Suprapubic skin (tissue), 4 donors: ENCODE data around the gene VKORC1. TPM values are rescaled to one million over a fixed set of nuclear protein-coding genes. Genes with fewer than 3 reads are reported as not detected.

Source experiments
- DNase-seq, 2 donors: peaks; one replicate each; pipeline ENCODE4 v3.0.0-alpha.2; 2019; ENCODE audit warnings: low spot score in 2 of 2
- H3K27ac ChIP-seq: fragments of 200-600 bp; sonication (generic); one replicate; pipeline ENCODE4 v1.5.1; 2019
- H3K27me3 ChIP-seq: fragments of 200-600 bp; sonication (generic); one replicate; pipeline ENCODE4 v1.5.1; 2019
- H3K36me3 ChIP-seq: fragments of 200-600 bp; sonication (generic); one replicate; pipeline ENCODE4 v1.5.1; 2019
- H3K4me1 ChIP-seq: fragments of 200-600 bp; sonication (generic); one replicate; pipeline ENCODE4 v1.5.1; 2019
- H3K4me3 ChIP-seq: fragments of 200-600 bp; sonication (generic); one replicate; pipeline ENCODE4 v1.5.1; 2019; ENCODE audit warnings: mild to moderate bottlenecking
- H3K9me3 ChIP-seq: fragments of 200-600 bp; sonication (generic); one replicate; pipeline ENCODE4 v1.5.1; 2019
- EP300 ChIP-seq: sonication (generic); formaldehyde crosslinking; IDR thresholded peaks from one replicate; pipeline ENCODE4 v1.6.1; 2017; ENCODE audit warnings: antibody characterized with exemption
- POLR2A ChIP-seq, 2 donors: fragments of 450-650 bp; IDR thresholded peaks; one replicate each; pipeline ENCODE4 v1.6.1; 2017; ENCODE audit warnings: antibody characterized with exemption in 2 of 2, mild to moderate bottlenecking in 2 of 2, moderate library complexity in 2 of 2
- POLR2AphosphoS5 ChIP-seq, 3 donors: sonication (generic); formaldehyde crosslinking; IDR thresholded peaks; one replicate each; pipeline ENCODE4 v1.6.1; 2017; ENCODE audit warnings: antibody characterized with exemption in 3 of 3
- WGBS: methylation state at CpG from one replicate; pipeline ENCODE4 v1.1.5; 2018; 5-methylcytosine and 5-hydroxymethylcytosine counted together
- total RNA-seq, 4 donors: library from RNA; depleted of rRNA; stranded (reverse); fragments of >200 nt; gene quantifications; one replicate each; pipeline ENCODE4 v1.1.0, GENCODE V29; 2016
- TF ChIP-seq, protein P1 (sequence below), 2 donors: fragments of 200-600 bp in 1 of 2; fragments of 450-650 bp in 1 of 2; sonication (generic) in 1 of 2; IDR thresholded peaks; one replicate each; pipeline ENCODE4 v1.5.1; 2016 to 2019; ENCODE audit warnings: antibody characterized with exemption in 2 of 2, mild to moderate bottlenecking in 1 of 2, moderate library complexity in 1 of 2

Gene VKORC1
- total RNA-seq, 4 donors from 2014 or later: 53.8 to 79.3 (median 68.0) TPM

DNA sequence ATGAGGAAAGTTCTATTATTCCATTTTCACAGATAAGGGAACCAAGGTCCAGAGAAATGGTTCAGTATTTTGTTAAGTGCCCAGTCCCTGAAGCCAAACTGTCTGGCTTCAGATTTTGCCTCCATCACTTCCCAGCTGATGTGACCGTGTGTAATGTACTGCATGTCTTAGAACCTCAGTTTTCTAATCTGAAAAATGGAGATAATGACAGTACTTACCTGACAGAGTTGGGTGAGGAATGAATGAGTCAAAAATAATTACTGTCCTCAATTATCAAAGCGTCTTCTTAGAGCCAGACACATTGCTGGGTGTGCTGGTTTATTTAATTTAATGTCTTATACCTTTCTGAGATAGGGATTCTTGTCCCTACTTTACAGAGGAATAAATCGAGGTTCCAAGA lies 27.3 kb downstream of the VKORC1 start:
- H3K4me3 ChIP-seq: no peak overlapping the region
- H3K27me3 ChIP-seq: no peaks in the 10 kb centered on the region
- H3K4me1 ChIP-seq: peaks cover 30% of the 10 kb centered on the region
- TF ChIP-seq EP300 (no peak), POLR2A (IDR thresholded peaks at IDR 0.05) (no peak), POLR2AphosphoS5 (IDR thresholded peaks at IDR 0.05) (no peak)
- TF ChIP-seq, protein P1, sequence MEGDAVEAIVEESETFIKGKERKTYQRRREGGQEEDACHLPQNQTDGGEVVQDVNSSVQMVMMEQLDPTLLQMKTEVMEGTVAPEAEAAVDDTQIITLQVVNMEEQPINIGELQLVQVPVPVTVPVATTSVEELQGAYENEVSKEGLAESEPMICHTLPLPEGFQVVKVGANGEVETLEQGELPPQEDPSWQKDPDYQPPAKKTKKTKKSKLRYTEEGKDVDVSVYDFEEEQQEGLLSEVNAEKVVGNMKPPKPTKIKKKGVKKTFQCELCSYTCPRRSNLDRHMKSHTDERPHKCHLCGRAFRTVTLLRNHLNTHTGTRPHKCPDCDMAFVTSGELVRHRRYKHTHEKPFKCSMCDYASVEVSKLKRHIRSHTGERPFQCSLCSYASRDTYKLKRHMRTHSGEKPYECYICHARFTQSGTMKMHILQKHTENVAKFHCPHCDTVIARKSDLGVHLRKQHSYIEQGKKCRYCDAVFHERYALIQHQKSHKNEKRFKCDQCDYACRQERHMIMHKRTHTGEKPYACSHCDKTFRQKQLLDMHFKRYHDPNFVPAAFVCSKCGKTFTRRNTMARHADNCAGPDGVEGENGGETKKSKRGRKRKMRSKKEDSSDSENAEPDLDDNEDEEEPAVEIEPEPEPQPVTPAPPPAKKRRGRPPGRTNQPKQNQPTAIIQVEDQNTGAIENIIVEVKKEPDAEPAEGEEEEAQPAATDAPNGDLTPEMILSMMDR (IDR thresholded peaks at IDR 0.05): no peak
- peaks cover 10% of the 10 kb centered on the region for H3K36me3 ChIP-seq
- no peak for DNase-seq
- WGBS: 85% methylated on average over 3 of the region's 3 CpGs
- no peak overlapping the region for H3K27ac ChIP-seq
- no peaks in the 10 kb centered on the region for H3K9me3 ChIP-seq

DNA sequence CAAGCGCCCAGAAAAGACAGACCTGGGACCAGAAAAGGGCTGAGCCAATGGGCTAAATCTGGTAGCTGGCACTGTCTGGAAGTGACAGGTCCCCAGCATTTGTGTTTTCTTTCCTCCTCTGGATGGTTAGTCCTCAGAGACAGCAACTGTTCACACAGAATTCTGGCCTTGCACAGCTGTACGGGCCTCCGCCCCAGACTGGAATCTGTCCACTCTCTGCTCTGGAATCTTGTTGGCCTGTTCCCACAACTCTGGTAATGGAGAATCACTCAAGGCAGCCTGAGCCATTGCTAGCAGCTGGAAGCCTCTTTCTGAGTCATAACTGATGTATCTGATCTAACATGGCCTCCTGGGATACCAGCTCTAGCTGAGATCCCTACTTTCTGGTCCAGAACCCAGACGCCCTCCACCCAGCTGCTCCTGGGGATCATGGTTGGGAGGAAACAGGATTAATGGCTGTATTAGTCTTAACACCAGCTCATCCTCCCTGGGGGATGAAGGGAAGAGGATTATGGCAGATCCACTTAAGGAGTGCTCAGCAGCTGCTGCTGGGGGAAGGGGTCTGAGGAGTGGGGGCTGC lies 29.6 kb downstream of the VKORC1 start:
- H3K27ac ChIP-seq: peak overlapping the region; percentile 79
- peaks cover 16% of the 10 kb centered on the region for H3K4me1 ChIP-seq
- H3K27me3 ChIP-seq: no peaks in the 10 kb centered on the region
- no peak overlapping the region for H3K4me3 ChIP-seq
- 38% methylated on average over 4 of the region's 4 CpGs for WGBS
- TF ChIP-seq POLR2AphosphoS5 (IDR thresholded peaks at IDR 0.05) (peak in 1 of 3 donors; percentile 9), POLR2A (IDR thresholded peaks at IDR 0.05) (no peak), EP300 (no peak)
- H3K36me3 ChIP-seq: peaks cover 31% of the 10 kb centered on the region
- no peak for DNase-seq
- no peaks in the 10 kb centered on the region for H3K9me3 ChIP-seq

DNA sequence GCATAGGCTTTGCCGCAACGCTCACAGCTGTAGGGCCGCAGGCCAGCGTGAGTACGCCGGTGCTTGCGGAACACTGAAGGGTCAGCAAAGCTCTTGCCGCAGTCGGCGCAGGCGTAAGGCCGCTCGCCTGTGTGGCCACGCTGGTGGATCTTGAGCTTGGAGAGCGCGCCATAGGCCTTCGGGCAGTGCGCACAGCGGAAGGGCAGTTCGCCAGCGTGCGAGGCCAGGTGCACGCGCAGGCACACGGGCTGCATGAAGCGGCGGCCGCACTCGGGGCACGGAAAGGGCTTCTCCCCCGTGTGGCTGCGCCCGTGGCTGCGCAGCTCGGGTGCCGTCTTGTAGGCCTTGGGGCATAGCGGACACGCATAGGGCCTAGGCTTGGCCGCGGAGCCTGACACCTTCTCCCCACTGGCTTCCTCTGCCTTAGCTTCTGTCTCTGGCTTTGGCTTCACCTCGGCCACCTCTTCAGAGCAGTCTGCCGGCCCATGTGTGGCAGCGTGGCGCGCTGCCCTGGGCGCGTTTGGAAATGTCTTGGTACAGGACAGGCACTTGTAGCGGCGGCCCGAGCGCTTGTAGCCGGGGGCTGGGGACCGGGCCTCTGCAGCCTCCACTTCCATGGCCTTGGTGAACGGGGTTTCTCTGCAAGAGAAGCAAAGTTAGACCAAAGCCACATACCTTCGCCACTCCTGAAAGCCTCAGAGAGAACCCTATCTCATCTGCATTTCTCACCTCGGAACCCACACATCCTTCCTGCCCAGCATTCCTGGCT lies 30.6 kb downstream of the VKORC1 start:
- H3K9me3 ChIP-seq: no peaks in the 10 kb centered on the region
- no peak for TF ChIP-seq POLR2A (IDR thresholded peaks at IDR 0.05)
- no peak overlapping the region for H3K4me3 ChIP-seq
- DNase-seq: no peak
- 85% methylated on average over 33 of the region's 56 CpGs for WGBS
- no peaks in the 10 kb centered on the region for H3K27me3 ChIP-seq
- peak overlapping the region; percentile 79 for H3K27ac ChIP-seq
- peaks cover 16% of the 10 kb centered on the region for H3K4me1 ChIP-seq
- H3K36me3 ChIP-seq: peaks cover 31% of the 10 kb centered on the region

DNA sequence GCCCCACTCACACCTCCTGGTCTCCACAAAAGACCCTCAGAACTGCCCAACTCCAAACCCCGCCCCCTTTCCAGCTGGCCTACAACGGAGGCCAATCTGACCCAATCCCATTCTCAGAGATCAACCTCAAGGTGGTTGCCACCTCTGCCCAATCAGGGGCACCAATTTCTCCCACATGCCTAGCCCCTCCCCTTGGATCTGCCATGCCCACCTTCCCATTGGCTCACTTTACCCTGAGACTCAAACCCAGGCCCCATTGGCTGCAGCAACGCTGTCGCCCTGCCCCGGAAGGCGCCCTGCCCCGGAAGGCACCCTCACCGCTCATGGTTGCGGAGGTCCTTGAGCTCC lies 31.1 kb downstream of the VKORC1 start:
- 98% methylated on average over 9 of the region's 9 CpGs for WGBS
- Histone ChIP-seq H3K27me3 (no peaks in the 10 kb centered on the region), H3K4me1 (peaks cover 16% of the 10 kb centered on the region), H3K36me3 (peaks cover 34% of the 10 kb centered on the region), H3K9me3 (no peaks in the 10 kb centered on the region), H3K4me3 (no peak overlapping the region), H3K27ac (no peak overlapping the region)
- no peak for DNase-seq
- TF ChIP-seq POLR2A (IDR thresholded peaks at IDR 0.05) (no peak), EP300 (no peak)
- TF ChIP-seq, protein P1 (IDR thresholded peaks at IDR 0.05): no peak

DNA sequence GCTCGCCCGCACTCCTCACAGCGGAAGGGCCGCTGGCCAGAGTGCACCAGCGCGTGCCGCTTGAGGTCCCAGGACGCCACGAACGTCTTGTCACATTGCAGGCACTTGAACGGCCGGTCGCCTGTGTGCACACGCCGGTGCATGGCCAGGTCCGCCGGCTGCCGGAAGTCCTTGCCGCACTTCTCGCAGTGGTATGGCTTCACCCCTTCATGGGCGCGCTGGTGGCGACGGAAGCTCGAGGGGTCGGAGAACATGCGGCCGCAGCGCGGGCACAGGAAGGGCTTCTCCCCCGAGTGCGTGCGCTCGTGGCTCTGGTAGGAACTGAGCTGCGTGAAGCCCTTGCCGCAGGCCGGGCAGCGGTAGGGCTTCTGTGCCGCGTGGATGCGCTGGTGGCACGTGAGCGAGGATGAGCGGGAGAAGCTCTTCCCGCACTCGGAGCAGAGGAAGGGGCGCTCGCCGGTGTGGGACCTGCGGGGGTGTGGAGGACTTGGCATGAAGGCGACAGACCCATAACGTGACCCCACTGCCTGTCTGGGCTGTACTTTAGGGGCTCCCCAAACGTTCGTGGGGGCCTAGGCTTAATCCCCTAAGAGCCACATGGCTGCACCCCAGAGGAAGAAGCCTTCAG lies 32.7 kb downstream of the VKORC1 start:
- DNase-seq: no peak
- Histone ChIP-seq H3K4me3 (no peak overlapping the region), H3K9me3 (no peaks in the 10 kb centered on the region), H3K27ac (no peak overlapping the region), H3K4me1 (peaks cover 16% of the 10 kb centered on the region), H3K36me3 (peaks cover 36% of the 10 kb centered on the region), H3K27me3 (no peaks in the 10 kb centered on the region)
- 96% methylated on average over 31 of the region's 54 CpGs for WGBS
- TF ChIP-seq POLR2A (IDR thresholded peaks at IDR 0.05) (no peak), POLR2AphosphoS5 (IDR thresholded peaks at IDR 0.05) (no peak), EP300 (no peak)
- TF ChIP-seq, protein P1 (IDR thresholded peaks at IDR 0.05): no peak

DNA sequence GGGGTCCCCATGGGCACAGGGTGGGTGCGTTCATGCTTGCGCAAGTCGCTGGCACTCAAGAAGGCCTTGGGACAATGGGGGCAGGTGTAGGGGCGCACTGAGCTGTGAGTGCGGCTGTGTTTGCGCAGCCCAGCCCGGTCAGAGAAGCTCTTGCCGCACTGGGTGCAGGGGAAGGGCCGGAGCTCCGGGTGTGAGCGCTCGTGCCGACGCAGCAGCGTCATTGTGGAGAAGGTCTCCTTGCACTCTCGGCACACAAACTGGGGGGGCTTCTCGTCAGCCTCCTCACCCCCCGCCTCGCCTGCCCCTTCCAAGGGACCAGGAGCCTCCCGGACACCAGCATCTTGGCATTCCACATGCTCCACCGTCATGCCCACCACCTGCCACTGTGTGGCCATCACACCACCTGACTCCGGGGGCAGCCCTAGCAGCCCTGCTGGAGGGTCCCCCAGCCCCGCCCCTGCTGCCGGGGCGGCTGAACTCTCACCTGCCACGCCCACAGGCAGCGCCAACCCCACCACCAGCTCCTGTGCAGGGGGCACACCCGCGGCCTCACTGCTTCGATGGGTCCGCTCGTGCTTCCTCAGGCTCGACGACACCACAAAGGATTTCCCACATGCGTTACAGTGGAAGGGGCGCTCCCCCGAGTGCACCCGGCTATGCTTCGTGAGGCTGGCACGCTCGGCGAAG lies 33.3 kb downstream of the VKORC1 start:
- no peaks in the 10 kb centered on the region for H3K27me3 ChIP-seq
- H3K9me3 ChIP-seq: no peaks in the 10 kb centered on the region
- H3K4me1 ChIP-seq: peaks cover 16% of the 10 kb centered on the region
- no peak overlapping the region for H3K27ac ChIP-seq
- no peak for TF ChIP-seq EP300
- no peak for DNase-seq
- 93% methylated on average over 18 of the region's 42 CpGs for WGBS
- peaks cover 36% of the 10 kb centered on the region for H3K36me3 ChIP-seq
- H3K4me3 ChIP-seq: no peak overlapping the region
